HepG2 (cell line): ENCODE measurements around the gene BCAR3. TPM values are rescaled to one million over a fixed set of nuclear protein-coding genes. Genes with fewer than 3 reads are reported as not detected.

Source experiments
- ARNT ChIP-seq: fragments of 450-650 bp; IDR thresholded peaks from 2 replicates; pipeline ENCODE4 v1.6.1; 2017
- CHD2 ChIP-seq: IDR thresholded peaks from 2 replicates; pipeline ENCODE4 v1.6.1; 2011; ENCODE audit warnings: low read depth, low read length, improper control_type of control experiment
- CREB1 ChIP-seq, 2 experiments: fragments of 450-650 bp in 1 of 2; IDR thresholded peaks; 2 replicates each; pipeline ENCODE4 v1.6.1; 2016 to 2017; ENCODE audit warnings: control low read depth in 1 of 2, mild to moderate bottlenecking in 1 of 2, missing compliant biosample characterization in 1 of 2, missing genetic modification characterization in 1 of 2
- DMAP1 ChIP-seq: IDR thresholded peaks from 2 replicates; pipeline ENCODE4 v1.6.1; 2016
- DPF2 ChIP-seq: sonication (generic); formaldehyde crosslinking; IDR thresholded peaks from 2 replicates; pipeline ENCODE4 v1.4.0; 2020; ENCODE audit warnings: mild to moderate bottlenecking, low read depth, missing genetic modification reagents, borderline replicate concordance
- FOXK1 ChIP-seq: sonication (generic); formaldehyde crosslinking; IDR thresholded peaks from 2 replicates; pipeline ENCODE4 v1.4.0; 2020; ENCODE audit warnings: low read depth, missing genetic modification reagents, borderline replicate concordance
- FOXM1 ChIP-seq: sonication (generic); formaldehyde crosslinking; IDR thresholded peaks from 2 replicates; pipeline ENCODE4 v1.5.0; 2020; ENCODE audit warnings: missing genetic modification reagents
- HNRNPK ChIP-seq: fragments of 200-400 bp; formaldehyde crosslinking; IDR thresholded peaks from 2 replicates; pipeline ENCODE4 v1.6.1; 2018; ENCODE audit warnings: low read length, low read depth, moderate library complexity, mild to moderate bottlenecking; ENCODE audit not compliant: poor library complexity, severe bottlenecking
- KDM5A ChIP-seq: fragments of 200-600 bp; sonication (generic); IDR thresholded peaks from 2 replicates; pipeline ENCODE4 v1.7.0; 2018; ENCODE audit warnings: antibody characterized with exemption, mild to moderate bottlenecking, low read length, borderline replicate concordance
- KDM5B ChIP-seq: sonication (generic); formaldehyde crosslinking; IDR thresholded peaks from 2 replicates; pipeline ENCODE4 v1.4.0; 2020; ENCODE audit warnings: missing genetic modification reagents, mild to moderate bottlenecking, borderline replicate concordance
- MEIS1 ChIP-seq: sonication (generic); formaldehyde crosslinking; IDR thresholded peaks from 2 replicates; pipeline ENCODE4 v1.9.0; 2021; ENCODE audit warnings: mild to moderate bottlenecking, missing genetic modification reagents, moderate library complexity, borderline replicate concordance
- SMARCE1 ChIP-seq: fragments of 450-650 bp; IDR thresholded peaks from 2 replicates; pipeline ENCODE4 v1.6.1; 2017; ENCODE audit warnings: borderline replicate concordance
- STAG1 ChIP-seq: sonication (generic); formaldehyde crosslinking; IDR thresholded peaks from 2 replicates; pipeline ENCODE4 v1.4.0; 2020; ENCODE audit warnings: missing genetic modification reagents
- ZFP1 ChIP-seq: IDR thresholded peaks from 2 replicates; pipeline ENCODE4 v1.6.1; 2016
- ZFY ChIP-seq: sonication (generic); formaldehyde crosslinking; IDR thresholded peaks from 2 replicates; pipeline ENCODE4 v1.4.0; 2020; ENCODE audit warnings: missing genetic modification reagents
- ZNF180 ChIP-seq: sonication (generic); formaldehyde crosslinking; IDR thresholded peaks from 2 replicates; pipeline ENCODE4 v1.4.0; 2020; ENCODE audit warnings: low read depth, missing genetic modification reagents, borderline replicate concordance
- ZNF20 ChIP-seq: sonication (generic); formaldehyde crosslinking; IDR thresholded peaks from 2 replicates; pipeline ENCODE4 v1.4.0; 2020; ENCODE audit warnings: mild to moderate bottlenecking, moderate library complexity, missing genetic modification reagents
- ZNF878 ChIP-seq: sonication (generic); formaldehyde crosslinking; IDR thresholded peaks from 2 replicates; pipeline ENCODE4 v1.8.1; 2023; ENCODE audit warnings: mild to moderate bottlenecking, missing genetic modification reagents, moderate library complexity
- ZNF883 ChIP-seq: sonication (generic); formaldehyde crosslinking; IDR thresholded peaks from 2 replicates; pipeline ENCODE4 v1.5.1; 2020; ENCODE audit warnings: mild to moderate bottlenecking, missing genetic modification reagents; ENCODE audit errors: not compliant biosample characterization
- polyA plus RNA-seq, 8 experiments: library from polyadenylated mRNA; depleted of rRNA in 3 of 8; stranded (reverse) in 7 of 8; unstranded in 1 of 8; fragments of >200 nt; fragmentation: Illumina TruSeq in 4 of 8; extraction: Trizol in 4 of 8; gene quantifications; 2 replicates each; pipeline versions ENCODE4 v1.2.1 to v1.2.3, GENCODE V29; 2011 to 2016; ENCODE audit warnings: low read depth in 4 of 8, missing spikeins in 1 of 8, mixed read lengths in 1 of 8; ENCODE audit not compliant: insufficient read depth in 1 of 8
- total RNA-seq, 5 experiments: library from RNA; depleted of rRNA; stranded (reverse); fragments of >200 nt; fragmentation: Illumina TruSeq; extraction: Trizol; gene quantifications; 2 replicates each; pipeline ENCODE4 v1.2.3, GENCODE V29; 2016; ENCODE audit warnings: low read depth in 1 of 5
- TF ChIP-seq, protein P1 (sequence below): sonication (generic); formaldehyde crosslinking; IDR thresholded peaks from 2 replicates; pipeline ENCODE4 v1.5.1; 2020; ENCODE audit warnings: missing genetic modification reagents, mild to moderate bottlenecking, borderline replicate concordance
- TF ChIP-seq, protein P2 (sequence below): sonication (generic); formaldehyde crosslinking; conservative IDR thresholded peaks from 2 replicates; pipeline ENCODE4 v1.4.0; 2020; ENCODE audit warnings: missing genetic modification reagents
- TF ChIP-seq, protein P3 (sequence below): sonication (generic); formaldehyde crosslinking; IDR thresholded peaks from 2 replicates; pipeline ENCODE4 v1.5.0; 2020; ENCODE audit warnings: missing genetic modification reagents, mild to moderate bottlenecking, borderline replicate concordance
- TF ChIP-seq, protein P4 (sequence below): sonication (generic); formaldehyde crosslinking; IDR thresholded peaks from 2 replicates; pipeline ENCODE4 v1.8.0; 2022; ENCODE audit warnings: missing genetic modification reagents, mild to moderate bottlenecking, moderate library complexity, borderline replicate concordance

BCAR3 gene
- total and polyA plus RNA-seq, 2 of the 13 experiments (the other 11 are each of a cell fraction or from before 2014, with no cell fraction given), result 3.6 to 4.8 TPM

DNA sequence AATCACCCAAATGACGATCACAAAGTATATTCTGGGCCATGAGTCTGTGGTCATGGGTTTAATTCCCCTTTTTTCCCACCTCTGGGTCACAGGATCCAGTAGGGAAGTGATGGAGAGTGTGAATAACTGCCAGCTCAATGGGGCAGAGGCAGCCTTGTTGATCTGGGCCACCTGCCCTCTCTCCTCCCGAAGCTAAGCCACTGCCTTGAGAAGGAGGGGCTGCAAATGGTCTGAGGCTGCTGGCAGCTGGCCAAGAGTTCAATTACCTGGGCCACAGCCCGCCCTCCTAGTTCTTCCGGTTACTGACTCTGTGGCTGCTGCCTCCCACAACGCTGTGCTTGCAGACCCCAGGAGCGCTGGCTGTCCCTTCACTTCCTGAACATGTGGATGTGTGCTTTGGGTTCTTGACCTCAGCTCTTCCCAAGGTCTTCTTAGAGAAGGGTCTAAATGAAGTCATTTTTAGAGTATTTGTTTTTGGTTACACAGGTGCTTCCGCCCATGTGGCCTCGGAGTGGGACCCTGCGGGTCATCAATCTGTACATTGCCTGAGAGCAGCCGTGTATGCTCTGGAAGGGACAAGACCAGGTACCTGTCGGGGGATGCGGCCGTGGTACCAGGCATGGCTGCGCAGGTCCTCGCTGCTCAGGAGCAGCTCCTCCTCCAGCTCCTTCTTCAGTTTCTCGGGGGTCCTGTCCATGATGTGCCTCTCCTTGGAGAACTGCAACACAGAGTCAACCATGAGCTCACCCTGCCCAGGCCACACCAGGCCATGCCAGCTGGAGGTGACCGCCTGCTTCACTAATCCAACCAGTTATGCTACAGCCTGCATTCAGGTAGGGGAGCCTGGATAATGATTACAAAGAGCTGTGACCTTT lies 89.7 kb downstream of the BCAR3 start (continued):
- TF ChIP-seq KDM5B (CRISPR knock-in tag) (peak; percentile 51), STAG1 (no peak), CREB1 (IDR thresholded peaks at IDR 0.05) (no peak), CREB1 (CRISPR knock-in tag; IDR thresholded peaks at IDR 0.05) (peak; percentile 45; the same call in 1 of the 2 replicates), MEIS1 (CRISPR knock-in tag) (peak; percentile 89), ZNF883 (no peak), FOXM1 (no peak), ZFY (peak; percentile 72), ARNT (no peak), KDM5A (no peak; the same call in 1 of the 2 replicates), DPF2 (CRISPR knock-in tag) (peak; percentile 65; the same call in 1 of the 2 replicates), ZFP1 (CRISPR knock-in tag) (no peak), FOXK1 (CRISPR knock-in tag) (peak; percentile 65), DMAP1 (CRISPR knock-in tag) (peak; percentile 79), ZNF878 (CRISPR knock-in tag) (peak; percentile 66; the same call in 1 of the 2 replicates), CHD2 (no peak), ZNF20 (CRISPR knock-in tag) (no peak), ZNF180 (CRISPR knock-in tag) (no peak), SMARCE1 (no peak), HNRNPK (no peak)
- TF ChIP-seq, protein P1, sequence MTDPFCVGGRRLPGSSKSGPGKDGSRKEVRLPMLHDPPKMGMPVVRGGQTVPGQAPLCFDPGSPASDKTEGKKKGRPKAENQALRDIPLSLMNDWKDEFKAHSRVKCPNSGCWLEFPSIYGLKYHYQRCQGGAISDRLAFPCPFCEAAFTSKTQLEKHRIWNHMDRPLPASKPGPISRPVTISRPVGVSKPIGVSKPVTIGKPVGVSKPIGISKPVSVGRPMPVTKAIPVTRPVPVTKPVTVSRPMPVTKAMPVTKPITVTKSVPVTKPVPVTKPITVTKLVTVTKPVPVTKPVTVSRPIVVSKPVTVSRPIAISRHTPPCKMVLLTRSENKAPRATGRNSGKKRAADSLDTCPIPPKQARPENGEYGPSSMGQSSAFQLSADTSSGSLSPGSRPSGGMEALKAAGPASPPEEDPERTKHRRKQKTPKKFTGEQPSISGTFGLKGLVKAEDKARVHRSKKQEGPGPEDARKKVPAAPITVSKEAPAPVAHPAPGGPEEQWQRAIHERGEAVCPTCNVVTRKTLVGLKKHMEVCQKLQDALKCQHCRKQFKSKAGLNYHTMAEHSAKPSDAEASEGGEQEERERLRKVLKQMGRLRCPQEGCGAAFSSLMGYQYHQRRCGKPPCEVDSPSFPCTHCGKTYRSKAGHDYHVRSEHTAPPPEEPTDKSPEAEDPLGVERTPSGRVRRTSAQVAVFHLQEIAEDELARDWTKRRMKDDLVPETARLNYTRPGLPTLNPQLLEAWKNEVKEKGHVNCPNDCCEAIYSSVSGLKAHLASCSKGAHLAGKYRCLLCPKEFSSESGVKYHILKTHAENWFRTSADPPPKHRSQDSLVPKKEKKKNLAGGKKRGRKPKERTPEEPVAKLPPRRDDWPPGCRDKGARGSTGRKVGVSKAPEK, result peak; percentile 72; the same call in 1 of the 2 replicates
- TF ChIP-seq, protein P2, sequence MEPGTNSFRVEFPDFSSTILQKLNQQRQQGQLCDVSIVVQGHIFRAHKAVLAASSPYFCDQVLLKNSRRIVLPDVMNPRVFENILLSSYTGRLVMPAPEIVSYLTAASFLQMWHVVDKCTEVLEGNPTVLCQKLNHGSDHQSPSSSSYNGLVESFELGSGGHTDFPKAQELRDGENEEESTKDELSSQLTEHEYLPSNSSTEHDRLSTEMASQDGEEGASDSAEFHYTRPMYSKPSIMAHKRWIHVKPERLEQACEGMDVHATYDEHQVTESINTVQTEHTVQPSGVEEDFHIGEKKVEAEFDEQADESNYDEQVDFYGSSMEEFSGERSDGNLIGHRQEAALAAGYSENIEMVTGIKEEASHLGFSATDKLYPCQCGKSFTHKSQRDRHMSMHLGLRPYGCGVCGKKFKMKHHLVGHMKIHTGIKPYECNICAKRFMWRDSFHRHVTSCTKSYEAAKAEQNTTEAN (CRISPR knock-in tag), result no peak
- TF ChIP-seq, protein P3, sequence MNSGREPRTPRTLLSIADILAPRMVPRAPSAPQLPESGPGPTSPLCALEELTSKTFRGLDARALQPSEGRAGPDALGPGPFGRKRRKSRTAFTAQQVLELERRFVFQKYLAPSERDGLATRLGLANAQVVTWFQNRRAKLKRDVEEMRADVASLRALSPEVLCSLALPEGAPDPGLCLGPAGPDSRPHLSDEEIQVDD, result peak; percentile 56; the same call in 1 of the 2 replicates
- TF ChIP-seq, protein P4, sequence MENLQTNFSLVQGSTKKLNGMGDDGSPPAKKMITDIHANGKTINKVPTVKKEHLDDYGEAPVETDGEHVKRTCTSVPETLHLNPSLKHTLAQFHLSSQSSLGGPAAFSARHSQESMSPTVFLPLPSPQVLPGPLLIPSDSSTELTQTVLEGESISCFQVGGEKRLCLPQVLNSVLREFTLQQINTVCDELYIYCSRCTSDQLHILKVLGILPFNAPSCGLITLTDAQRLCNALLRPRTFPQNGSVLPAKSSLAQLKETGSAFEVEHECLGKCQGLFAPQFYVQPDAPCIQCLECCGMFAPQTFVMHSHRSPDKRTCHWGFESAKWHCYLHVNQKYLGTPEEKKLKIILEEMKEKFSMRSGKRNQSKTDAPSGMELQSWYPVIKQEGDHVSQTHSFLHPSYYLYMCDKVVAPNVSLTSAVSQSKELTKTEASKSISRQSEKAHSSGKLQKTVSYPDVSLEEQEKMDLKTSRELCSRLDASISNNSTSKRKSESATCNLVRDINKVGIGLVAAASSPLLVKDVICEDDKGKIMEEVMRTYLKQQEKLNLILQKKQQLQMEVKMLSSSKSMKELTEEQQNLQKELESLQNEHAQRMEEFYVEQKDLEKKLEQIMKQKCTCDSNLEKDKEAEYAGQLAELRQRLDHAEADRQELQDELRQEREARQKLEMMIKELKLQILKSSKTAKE (CRISPR knock-in tag), result no peak
